IMR-90 (cell line): ENCODE measurements around the gene NRF1. TPM values are rescaled to one million over a fixed set of nuclear protein-coding genes. Genes with fewer than 3 reads are reported as not detected.
A peak's percentile ranks its signal among the peaks of the same experiment; 100 is the strongest.

Experiments
- ATAC-seq: fragments of 200-7000 bp; cut with Tn5 transposase; 2 replicates; pipeline ENCODE4 v1.9.1; 2020; ENCODE audit warnings: low read depth, mild to moderate bottlenecking, moderate library complexity
- BruUV-seq: library from RNA; stranded (reverse); fragments of 400-500 nt; replicated peaks from 2 replicates; lab custom pipeline; 2021; lab: Mats Ljungman, UMichigan
- CTCF ChIA-PET: fragments of 300-600 bp; formaldehyde crosslinking; extraction: SDS; loops from one replicate; lab custom pipeline; 2021; ENCODE audit warnings: antibody characterized with exemption; lab: Yijun Ruan, JAX
- POLR2A ChIA-PET: fragments of 300-600 bp; sonication (Branson Sonifier 250); formaldehyde crosslinking; loops from one replicate; lab custom pipeline; 2022; ENCODE audit warnings: antibody characterized with exemption; ENCODE audit not compliant: unreplicated experiment; lab: Charles Lee
- DNase-seq: peaks from one replicate; pipeline ENCODE4 v3.0.0; 2013
- H2AFZ ChIP-seq: replicated peaks from 2 replicates; pipeline ENCODE3; 2013; ENCODE audit warnings: low read length, mild to moderate bottlenecking; ENCODE audit not compliant: poor library complexity
- H2AK5ac ChIP-seq: 2 replicates; pipeline ENCODE4 v1.6.1; 2013; ENCODE audit warnings: low read depth, low read length, inconsistent platforms
- H2AK9ac ChIP-seq: replicated peaks from 2 replicates; pipeline ENCODE3; 2013; ENCODE audit warnings: mild to moderate bottlenecking, low read depth, low read length, moderate library complexity; ENCODE audit not compliant: poor library complexity
- H2BK120ac ChIP-seq: 2 replicates; pipeline ENCODE4 v1.6.1; 2013; ENCODE audit warnings: low read depth, low read length, inconsistent platforms
- H2BK15ac ChIP-seq: 3 replicates; pipeline ENCODE4 v1.6.1; 2013; ENCODE audit warnings: low read depth, low read length, inconsistent platforms
- H2BK20ac ChIP-seq: 2 replicates; pipeline ENCODE4 v1.6.1; 2013; ENCODE audit warnings: low read depth, mild to moderate bottlenecking, inconsistent platforms, low read length, moderate library complexity
- H2BK5ac ChIP-seq: 2 replicates; pipeline ENCODE4 v1.6.1; 2013; ENCODE audit warnings: mild to moderate bottlenecking, low read depth, low read length, inconsistent platforms; ENCODE audit not compliant: poor library complexity, severe bottlenecking
- H3K14ac ChIP-seq: replicated peaks from 2 replicates; pipeline ENCODE4 v1.6.1; 2013; ENCODE audit warnings: low read depth, low read length, inconsistent platforms
- H3K18ac ChIP-seq: 2 replicates; pipeline ENCODE4 v1.6.1; 2013; ENCODE audit warnings: low read depth, low read length, control low read depth
- H3K23ac ChIP-seq: 2 replicates; pipeline ENCODE4 v1.6.1; 2013; ENCODE audit warnings: low read depth, low read length, inconsistent platforms
- H3K27ac ChIP-seq: 2 replicates; pipeline ENCODE4 v1.5.1; 2013; ENCODE audit warnings: mild to moderate bottlenecking, control low read depth, low read length; ENCODE audit not compliant: insufficient read depth
- H3K27me3 ChIP-seq: 2 replicates; pipeline ENCODE4 v1.6.1; 2013; ENCODE audit warnings: low read length; ENCODE audit not compliant: control insufficient read depth, insufficient read depth
- H3K36me3 ChIP-seq: 2 replicates; pipeline ENCODE4 v1.6.1; 2013; ENCODE audit warnings: low read length, mixed read lengths; ENCODE audit not compliant: control insufficient read depth, insufficient read depth
- H3K4ac ChIP-seq: 2 replicates; pipeline ENCODE4 v1.6.1; 2013; ENCODE audit warnings: low read depth, low read length, inconsistent platforms
- H3K4me1 ChIP-seq: 2 replicates; pipeline ENCODE4 v1.6.1; 2013; ENCODE audit warnings: low read length, mixed read lengths; ENCODE audit not compliant: control insufficient read depth, insufficient read depth
- H3K4me2 ChIP-seq: 2 replicates; pipeline ENCODE4 v1.6.1; 2013; ENCODE audit warnings: low read depth, mild to moderate bottlenecking, control low read depth, low read length, moderate library complexity
- H3K4me3 ChIP-seq: 2 replicates; pipeline ENCODE4 v1.5.1; 2013; ENCODE audit warnings: low read depth, mild to moderate bottlenecking, control low read depth, low read length, moderate library complexity; ENCODE audit not compliant: insufficient read depth
- H3K56ac ChIP-seq: 2 replicates; pipeline ENCODE4 v1.6.1; 2013; ENCODE audit warnings: low read length, inconsistent platforms; ENCODE audit not compliant: insufficient read depth; ENCODE audit errors: extremely low read depth
- H3K79me1 ChIP-seq, 2 experiments: 2 replicates each; pipeline ENCODE4 v1.6.1; 2013; ENCODE audit warnings: low read length in 2 of 2, inconsistent platforms in 1 of 2, low read depth in 1 of 2
- H3K9ac ChIP-seq: 2 replicates; pipeline ENCODE4 v1.6.1; 2013; ENCODE audit warnings: low read depth, low read length, control low read depth
- H3K9me1 ChIP-seq: 2 replicates; pipeline ENCODE4 v1.6.1; 2013; ENCODE audit warnings: low read length, inconsistent platforms; ENCODE audit not compliant: insufficient read depth
- H3K9me3 ChIP-seq: 2 replicates; pipeline ENCODE4 v1.6.1; 2013; ENCODE audit warnings: low read length; ENCODE audit not compliant: control insufficient read depth, insufficient read depth
- H4K20me1 ChIP-seq: 2 replicates; pipeline ENCODE4 v1.6.1; 2013; ENCODE audit warnings: low read length, inconsistent platforms; ENCODE audit not compliant: insufficient read depth
- H4K5ac ChIP-seq: 2 replicates; pipeline ENCODE4 v1.6.1; 2013; ENCODE audit warnings: mild to moderate bottlenecking, low read depth, low read length, control low read depth
- H4K8ac ChIP-seq, 2 experiments: 2 replicates each; pipeline ENCODE4 v1.6.1; 2013; ENCODE audit warnings: low read depth in 2 of 2, low read length in 2 of 2, control low read depth in 1 of 2, inconsistent platforms in 1 of 2
- H4K91ac ChIP-seq: 2 replicates; pipeline ENCODE4 v1.6.1; 2013; ENCODE audit warnings: low read depth, low read length, inconsistent platforms; ENCODE audit not compliant: insufficient read depth
- BHLHE40 ChIP-seq: fragments of 150-350 bp; IDR thresholded peaks from 2 replicates; pipeline ENCODE4 v1.6.1; 2016; ENCODE audit warnings: mild to moderate bottlenecking, low read depth, low read length
- CEBPB ChIP-seq: IDR thresholded peaks from 2 replicates; pipeline ENCODE4 v1.6.1; 2012; ENCODE audit warnings: low read depth, low read length, improper control_type of control experiment
- CHD1 ChIP-seq: IDR thresholded peaks from 2 replicates; pipeline ENCODE4 v1.6.1; 2012; ENCODE audit warnings: low read depth, low read length, improper control_type of control experiment
- CTCF ChIP-seq: conservative IDR thresholded peaks from 2 replicates; pipeline ENCODE4 v1.5.1; 2012; ENCODE audit warnings: mild to moderate bottlenecking, low read depth, low read length, improper control_type of control experiment
- FOS ChIP-seq: fragments of 150-350 bp; IDR thresholded peaks from 2 replicates; pipeline ENCODE4 v1.6.1; 2016; ENCODE audit warnings: low read depth, low read length
- MAFK ChIP-seq: IDR thresholded peaks from 2 replicates; pipeline ENCODE4 v1.6.1; 2012; ENCODE audit warnings: low read depth, low read length, improper control_type of control experiment
- MAZ ChIP-seq: IDR thresholded peaks from 2 replicates; pipeline ENCODE4 v1.6.1; 2012; ENCODE audit warnings: low read depth, mild to moderate bottlenecking, low read length, improper control_type of control experiment, moderate library complexity, borderline replicate concordance
- MXI1 ChIP-seq: IDR thresholded peaks from 2 replicates; pipeline ENCODE4 v1.6.1; 2012; ENCODE audit warnings: low read depth, mild to moderate bottlenecking, low read length, moderate library complexity, borderline replicate concordance
- NFE2L2 ChIP-seq: fragments of 150-350 bp; IDR thresholded peaks from 2 replicates; pipeline ENCODE4 v1.6.1; 2016; ENCODE audit warnings: low read depth, mild to moderate bottlenecking, low read length
- POLR2A ChIP-seq: IDR thresholded peaks from 2 replicates; pipeline ENCODE4 v1.6.1; 2012; ENCODE audit warnings: mild to moderate bottlenecking, low read depth, low read length
- RAD21 ChIP-seq: IDR thresholded peaks from 2 replicates; pipeline ENCODE4 v1.6.1; 2012; ENCODE audit warnings: low read length, improper control_type of control experiment
- RCOR1 ChIP-seq: IDR thresholded peaks from 2 replicates; pipeline ENCODE4 v1.6.1; 2012; ENCODE audit warnings: mild to moderate bottlenecking, low read length, improper control_type of control experiment; ENCODE audit not compliant: insufficient replicate concordance
- RFX5 ChIP-seq: IDR thresholded peaks from 2 replicates; pipeline ENCODE4 v1.8.0; 2012; ENCODE audit warnings: low read depth, mild to moderate bottlenecking, low read length, moderate library complexity
- SMC3 ChIP-seq: fragments of 150-350 bp; IDR thresholded peaks from 2 replicates; pipeline ENCODE4 v1.6.1; 2016; ENCODE audit warnings: low read depth, mild to moderate bottlenecking, antibody characterized with exemption, low read length, moderate library complexity
- WGBS, 2 experiments: methylation state at CpG; one replicate each; pipeline versions ENCODE4 v1.1.5 to v1.1.7; 2013; ENCODE audit warnings: missing lambda C conversion rate in 2 of 2; ENCODE audit not compliant: insufficient read length in 1 of 2; ENCODE audit errors: extremely low coverage in 2 of 2; 5-methylcytosine and 5-hydroxymethylcytosine counted together
- dilution Hi-C: fragments of 300-500 bp; cut with HindIII; formaldehyde crosslinking; loops from one replicate; pipeline ENCODE4 v1.14.3; 2018; ENCODE audit warnings: low sequenced_read_pairs; ENCODE audit not compliant: unreplicated experiment
- in situ Hi-C: fragments of 300-500 bp; cut with MboI; formaldehyde crosslinking; loops from 3 replicates; pipeline ENCODE4 v1.14.3; 2019; ENCODE audit warnings: low sequenced_read_pairs, inconsistent platforms, mixed read lengths
- intact Hi-C: fragments of 100-400 bp; cut with micrococcal nuclease; formaldehyde crosslinking; loops from 2 replicates; pipeline ENCODE4 v1.10.0; 2022
- polyA plus RNA-seq, 3 experiments: library from polyadenylated mRNA; depleted of rRNA; stranded (reverse); fragments of >200 nt; gene quantifications; 2 replicates each; pipeline ENCODE4 v1.2.3, GENCODE V29; 2012; ENCODE audit warnings: low replicate concordance in 1 of 3
- total RNA-seq: library from RNA; depleted of rRNA; stranded (reverse); fragments of >200 nt; gene quantifications from 2 replicates; pipeline ENCODE4 v1.2.3, GENCODE V29; 2012
- TF ChIP-seq, protein P1 (sequence below): fragments of 150-350 bp; IDR thresholded peaks from 2 replicates; pipeline ENCODE4 v1.6.1; 2017; ENCODE audit warnings: mild to moderate bottlenecking, antibody characterized with exemption, low read length, low read depth
- TF ChIP-seq, protein P2 (sequence below): fragments of 150-350 bp; IDR thresholded peaks from 2 replicates; pipeline ENCODE4 v1.6.1; 2016; ENCODE audit warnings: low read depth, mild to moderate bottlenecking, low read length, moderate library complexity, borderline replicate concordance

NRF1 gene
- total and polyA plus RNA-seq, 2 of the 4 experiments (the other 2 are of a cell fraction), result 11.4 to 15.8 TPM

DNA sequence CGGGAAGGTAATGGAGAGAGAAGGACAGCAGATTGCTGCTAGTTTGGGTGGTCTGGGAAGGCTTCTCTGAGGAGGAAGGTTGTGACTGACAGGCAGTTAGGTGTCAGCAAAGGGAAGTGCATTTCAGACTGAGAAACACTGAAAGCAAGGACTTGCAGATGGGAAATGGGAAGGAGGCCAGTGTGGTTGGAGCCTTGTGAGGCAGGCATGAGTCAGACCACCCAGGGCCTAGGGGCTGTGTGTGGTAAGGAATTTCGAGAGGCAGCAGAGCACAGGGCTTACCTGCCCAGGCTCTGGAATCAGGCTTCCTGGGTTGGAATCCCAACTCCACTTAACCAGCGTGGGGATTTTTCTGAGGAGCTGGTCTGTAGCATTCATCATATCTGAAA, 53.5 kb downstream of the NRF1 start:
- Histone ChIP-seq H2BK15ac (no peak overlapping the region), H3K4me3 (no peak overlapping the region), H4K5ac (no peak overlapping the region), H3K27ac (no peak overlapping the region), H3K4ac (no peak overlapping the region), H3K9ac (no peak overlapping the region), H2AK5ac (no peak overlapping the region), H3K9me3 (peaks cover 14% of the 10 kb centered on the region), H2AK9ac (no peak overlapping the region), H2BK120ac (no peak overlapping the region), H3K23ac (no peak overlapping the region), H4K8ac (no peak overlapping the region), H3K56ac (no peak overlapping the region), H3K18ac (no peak overlapping the region), H3K14ac (no peak overlapping the region), H3K4me2 (no peak overlapping the region), H2AFZ (no peak overlapping the region), H3K9me1 (no peaks in the 10 kb centered on the region), H2BK5ac (no peak overlapping the region), H4K91ac (no peak overlapping the region), H3K27me3 (no peaks in the 10 kb centered on the region), H2BK20ac (no peak overlapping the region), H4K20me1 (peaks cover 9% of the 10 kb centered on the region; the same call in 1 of the 2 replicates), H3K36me3 (peaks cover 12% of the 10 kb centered on the region), H3K4me1 (peaks cover 4% of the 10 kb centered on the region; the same call in 1 of the 2 replicates), H3K79me1 (peaks cover 6 to 19% of the 10 kb centered on the region in 2 experiments; a peak in 3 of 4 replicates)
- ChIA-PET CTCF (interaction anchor here (0.6 to 1.6 kb wide), 5 partner anchors 52 to 287 kb away, joined by 3 to 9 read pairs (median 3); no protein-coding TSS in a partner anchor), POLR2A (no interaction called here)
- ATAC-seq, result peak; percentile 93
- BruUV-seq, result no TSS peak
- peak; percentile 98 for DNase-seq
- 10% methylated on average over 2 of the region's 3 CpGs; no CpG with 5 or more reads in 1 of the 2 experiments for WGBS, 2 experiments
- dilution Hi-C loops, result no loop called here
- in situ Hi-C loops, result loop anchor here (5.0 kb wide), 2 partner anchors 157 to 347 kb away; no protein-coding TSS in a partner anchor
- intact Hi-C loops, result no loop called here
- TF ChIP-seq POLR2A (no peak), CEBPB (peak; percentile 21; the same call in 1 of the 2 replicates), RFX5 (no peak), RAD21 (peak; percentile 17), MXI1 (peak; percentile 63; the same call in 1 of the 2 replicates), CTCF (no peak), FOS (peak; percentile 79), NFE2L2 (no peak), BHLHE40 (no peak), SMC3 (peak; percentile 9; the same call in 1 of the 2 replicates), CHD1 (no peak), MAFK (no peak), RCOR1 (no peak), MAZ (peak; percentile 50; the same call in 1 of the 2 replicates)
- TF ChIP-seq, protein P1, sequence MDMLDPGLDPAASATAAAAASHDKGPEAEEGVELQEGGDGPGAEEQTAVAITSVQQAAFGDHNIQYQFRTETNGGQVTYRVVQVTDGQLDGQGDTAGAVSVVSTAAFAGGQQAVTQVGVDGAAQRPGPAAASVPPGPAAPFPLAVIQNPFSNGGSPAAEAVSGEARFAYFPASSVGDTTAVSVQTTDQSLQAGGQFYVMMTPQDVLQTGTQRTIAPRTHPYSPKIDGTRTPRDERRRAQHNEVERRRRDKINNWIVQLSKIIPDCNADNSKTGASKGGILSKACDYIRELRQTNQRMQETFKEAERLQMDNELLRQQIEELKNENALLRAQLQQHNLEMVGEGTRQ, result no peak
- TF ChIP-seq, protein P2, sequence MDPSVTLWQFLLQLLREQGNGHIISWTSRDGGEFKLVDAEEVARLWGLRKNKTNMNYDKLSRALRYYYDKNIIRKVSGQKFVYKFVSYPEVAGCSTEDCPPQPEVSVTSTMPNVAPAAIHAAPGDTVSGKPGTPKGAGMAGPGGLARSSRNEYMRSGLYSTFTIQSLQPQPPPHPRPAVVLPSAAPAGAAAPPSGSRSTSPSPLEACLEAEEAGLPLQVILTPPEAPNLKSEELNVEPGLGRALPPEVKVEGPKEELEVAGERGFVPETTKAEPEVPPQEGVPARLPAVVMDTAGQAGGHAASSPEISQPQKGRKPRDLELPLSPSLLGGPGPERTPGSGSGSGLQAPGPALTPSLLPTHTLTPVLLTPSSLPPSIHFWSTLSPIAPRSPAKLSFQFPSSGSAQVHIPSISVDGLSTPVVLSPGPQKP, result no peak
